Loucy (cell line): ENCODE results near the gene PELI2.

ENCODE experiments used
- H2AFZ ChIP-seq: fragments of 200-600 bp; sonication (generic); 2 replicates; pipeline ENCODE4 v1.6.0; 2016; ENCODE audit warnings: antibody characterized with exemption, mild to moderate bottlenecking, low read length, moderate library complexity
- H3F3A ChIP-seq: fragments of 200-600 bp; 2 replicates; pipeline ENCODE4 v1.6.0; 2016; ENCODE audit warnings: antibody characterized with exemption, low read depth, mild to moderate bottlenecking
- H3K27me3 ChIP-seq: fragments of 200-600 bp; sonication (generic); 2 replicates; pipeline ENCODE4 v1.6.1; 2014; ENCODE audit warnings: low read length, mild to moderate bottlenecking; ENCODE audit not compliant: insufficient read depth, poor library complexity, severe bottlenecking
- H3K36me3 ChIP-seq: fragments of 200-600 bp; sonication (generic); 2 replicates; pipeline ENCODE4 v1.6.1; 2016; ENCODE audit warnings: low read length; ENCODE audit not compliant: insufficient read depth
- H3K4me1 ChIP-seq: fragments of 200-600 bp; sonication (generic); 2 replicates; pipeline ENCODE4 v1.5.1; 2014; ENCODE audit warnings: low read length, mild to moderate bottlenecking; ENCODE audit not compliant: insufficient read depth, poor library complexity, severe bottlenecking
- H3K4me2 ChIP-seq: fragments of 200-600 bp; sonication (generic); 2 replicates; pipeline ENCODE4 v1.6.0; 2014; ENCODE audit warnings: antibody characterized with exemption, low read length, low read depth, mild to moderate bottlenecking; ENCODE audit not compliant: poor library complexity, severe bottlenecking
- H3K4me3 ChIP-seq: fragments of 200-600 bp; sonication (generic); 2 replicates; pipeline ENCODE4 v1.5.1; 2014; ENCODE audit warnings: low read length, mild to moderate bottlenecking, mixed read lengths; ENCODE audit not compliant: poor library complexity, severe bottlenecking
- H3K79me2 ChIP-seq: fragments of 200-600 bp; sonication (generic); 2 replicates; pipeline ENCODE4 v1.6.1; 2014; ENCODE audit warnings: low read length; ENCODE audit not compliant: insufficient read depth
- H3K9ac ChIP-seq: fragments of 200-600 bp; sonication (generic); 2 replicates; pipeline ENCODE4 v1.6.0; 2014; ENCODE audit warnings: mild to moderate bottlenecking, low read depth, low read length, moderate library complexity; ENCODE audit not compliant: poor library complexity, severe bottlenecking
- H3K9me2 ChIP-seq: fragments of 200-600 bp; sonication (generic); replicated peaks from 2 replicates; pipeline ENCODE4 v1.6.1; 2016; ENCODE audit warnings: low read depth, low read length, mixed read lengths
- H3K9me3 ChIP-seq: fragments of 200-600 bp; sonication (generic); 2 replicates; pipeline ENCODE4 v1.6.1; 2014; ENCODE audit warnings: mild to moderate bottlenecking, antibody characterized with exemption, low read length, low read depth; ENCODE audit not compliant: insufficient read depth
- H4K20me1 ChIP-seq: fragments of 200-600 bp; sonication (generic); 2 replicates; pipeline ENCODE4 v1.6.0; 2014; ENCODE audit warnings: antibody characterized with exemption, low read length, mild to moderate bottlenecking; ENCODE audit not compliant: insufficient read depth, poor library complexity, severe bottlenecking
- EZH2phosphoT487 ChIP-seq: fragments of 200-600 bp; IDR thresholded peaks from 2 replicates; pipeline ENCODE4 v1.6.1; 2018; ENCODE audit warnings: antibody characterized with exemption, mild to moderate bottlenecking, moderate library complexity, borderline replicate concordance
- TF ChIP-seq, protein P1 (sequence below): fragments of 200-600 bp; sonication (generic); conservative IDR thresholded peaks from 2 replicates; pipeline ENCODE4 v1.5.1; 2014; ENCODE audit warnings: mild to moderate bottlenecking, antibody characterized with exemption, low read length

Gene PELI2

DNA sequence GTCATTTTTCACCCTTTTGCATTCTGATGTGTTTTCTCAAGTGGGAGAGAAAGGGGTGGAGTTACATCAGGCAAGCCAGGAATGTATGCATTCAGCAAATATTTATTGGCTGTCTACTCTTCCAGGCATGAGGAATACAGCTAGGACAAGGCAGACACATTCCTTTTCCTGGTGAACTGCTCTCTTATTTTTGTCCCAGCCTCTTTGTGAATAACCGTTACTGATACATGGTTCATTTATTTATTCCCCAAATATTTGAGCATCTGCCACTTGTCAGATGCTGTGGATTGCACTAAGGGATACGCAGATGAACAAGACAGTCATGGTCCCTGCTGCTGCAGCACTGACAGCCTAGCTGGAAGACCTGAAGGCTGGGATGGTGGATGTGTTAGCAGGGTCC, 6.1 kb downstream of the PELI2 start:
- no peak for TF ChIP-seq EZH2phosphoT487
- TF ChIP-seq, protein P1, sequence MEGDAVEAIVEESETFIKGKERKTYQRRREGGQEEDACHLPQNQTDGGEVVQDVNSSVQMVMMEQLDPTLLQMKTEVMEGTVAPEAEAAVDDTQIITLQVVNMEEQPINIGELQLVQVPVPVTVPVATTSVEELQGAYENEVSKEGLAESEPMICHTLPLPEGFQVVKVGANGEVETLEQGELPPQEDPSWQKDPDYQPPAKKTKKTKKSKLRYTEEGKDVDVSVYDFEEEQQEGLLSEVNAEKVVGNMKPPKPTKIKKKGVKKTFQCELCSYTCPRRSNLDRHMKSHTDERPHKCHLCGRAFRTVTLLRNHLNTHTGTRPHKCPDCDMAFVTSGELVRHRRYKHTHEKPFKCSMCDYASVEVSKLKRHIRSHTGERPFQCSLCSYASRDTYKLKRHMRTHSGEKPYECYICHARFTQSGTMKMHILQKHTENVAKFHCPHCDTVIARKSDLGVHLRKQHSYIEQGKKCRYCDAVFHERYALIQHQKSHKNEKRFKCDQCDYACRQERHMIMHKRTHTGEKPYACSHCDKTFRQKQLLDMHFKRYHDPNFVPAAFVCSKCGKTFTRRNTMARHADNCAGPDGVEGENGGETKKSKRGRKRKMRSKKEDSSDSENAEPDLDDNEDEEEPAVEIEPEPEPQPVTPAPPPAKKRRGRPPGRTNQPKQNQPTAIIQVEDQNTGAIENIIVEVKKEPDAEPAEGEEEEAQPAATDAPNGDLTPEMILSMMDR: no peak
- H3F3A ChIP-seq: no peaks in the 10 kb centered on the region
- no peaks in the 10 kb centered on the region for H3K9me2 ChIP-seq
- H3K9ac ChIP-seq: peak overlapping the region; percentile 91
- peaks cover 100% of the 10 kb centered on the region for H4K20me1 ChIP-seq
- H3K27me3 ChIP-seq: no peaks in the 10 kb centered on the region
- H2AFZ ChIP-seq: no peak overlapping the region
- peak overlapping the region; percentile 81 for H3K4me3 ChIP-seq
- peaks cover 100% of the 10 kb centered on the region for H3K79me2 ChIP-seq
- peaks cover 16% of the 10 kb centered on the region; the same call in 1 of the 2 replicates for H3K36me3 ChIP-seq
- H3K4me1 ChIP-seq: peaks cover 87% of the 10 kb centered on the region
- no peaks in the 10 kb centered on the region for H3K9me3 ChIP-seq
- H3K4me2 ChIP-seq: peak overlapping the region; percentile 88

DNA sequence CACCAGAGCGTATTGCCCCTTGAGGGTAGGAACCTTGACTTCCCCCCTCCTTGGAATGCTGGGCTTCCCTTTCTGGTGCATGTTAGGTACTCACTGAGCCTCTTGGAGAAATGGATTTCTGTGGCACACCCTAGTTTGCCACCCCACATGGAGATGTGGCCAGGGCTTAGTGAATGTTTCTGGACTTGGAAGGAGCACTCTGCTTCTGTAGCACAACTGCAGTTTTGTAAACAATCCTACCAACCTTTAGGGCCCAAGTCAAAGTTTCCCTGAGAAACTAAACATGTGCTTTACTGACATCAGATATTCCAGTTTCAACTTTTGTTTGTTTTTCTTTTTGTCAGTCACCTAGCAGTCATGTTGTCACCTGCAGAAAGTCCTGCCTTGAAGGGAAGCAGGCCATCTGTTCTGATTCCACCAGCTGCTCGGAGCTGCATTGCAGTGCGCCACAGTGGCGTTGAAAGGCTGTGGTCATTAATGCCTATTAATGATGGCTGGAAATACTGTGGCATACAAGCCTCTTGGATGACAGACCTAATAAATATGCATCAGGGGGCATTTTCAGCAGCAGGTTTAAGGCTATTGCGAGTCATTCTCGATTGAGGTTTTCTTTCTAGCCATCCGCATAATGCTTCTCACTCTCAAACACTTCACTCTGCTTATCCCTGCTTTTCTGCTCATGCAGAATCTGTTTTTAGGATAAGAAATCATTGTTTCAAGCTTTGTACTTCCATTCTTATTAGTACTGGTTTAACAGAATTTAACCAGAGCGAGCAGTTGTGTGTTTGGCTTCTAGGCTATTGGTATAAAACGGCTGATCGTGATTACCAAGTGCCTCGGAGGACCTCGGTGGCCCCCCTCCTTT, 7.8 kb downstream of the PELI2 start:
- peaks cover 16% of the 10 kb centered on the region; the same call in 1 of the 2 replicates for H3K36me3 ChIP-seq
- peaks cover 100% of the 10 kb centered on the region for H4K20me1 ChIP-seq
- no peak for TF ChIP-seq EZH2phosphoT487
- H3K9me3 ChIP-seq: no peaks in the 10 kb centered on the region
- H3K27me3 ChIP-seq: no peaks in the 10 kb centered on the region
- no peaks in the 10 kb centered on the region for H3F3A ChIP-seq
- H3K79me2 ChIP-seq: peaks cover 100% of the 10 kb centered on the region
- H3K4me3 ChIP-seq: peak overlapping the region; percentile 81
- H3K4me2 ChIP-seq: peak overlapping the region; percentile 88
- H3K9ac ChIP-seq: peak overlapping the region; percentile 14
- no peaks in the 10 kb centered on the region for H3K9me2 ChIP-seq
- H2AFZ ChIP-seq: no peak overlapping the region
- H3K4me1 ChIP-seq: peaks cover 94% of the 10 kb centered on the region

DNA sequence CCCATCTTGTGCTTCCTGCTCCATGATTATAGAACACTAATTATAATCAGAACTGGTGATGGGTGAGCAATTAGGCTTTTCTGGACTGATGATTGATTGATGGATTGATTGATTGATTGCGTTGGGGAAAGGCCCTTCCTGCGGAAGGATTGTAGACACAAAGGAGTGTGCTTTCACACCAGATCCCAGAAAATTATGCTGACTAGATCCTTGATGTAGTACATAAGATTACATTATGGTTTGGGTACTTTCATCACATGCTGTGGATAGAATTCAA, 8.4 kb downstream of the PELI2 start:
- Histone ChIP-seq H3F3A (no peaks in the 10 kb centered on the region), H3K4me1 (peaks cover 98% of the 10 kb centered on the region), H3K4me3 (peak overlapping the region; percentile 81), H3K9me3 (no peaks in the 10 kb centered on the region), H4K20me1 (peaks cover 100% of the 10 kb centered on the region), H3K27me3 (no peaks in the 10 kb centered on the region), H3K9me2 (no peaks in the 10 kb centered on the region), H3K4me2 (peak overlapping the region; percentile 88), H3K79me2 (peaks cover 100% of the 10 kb centered on the region), H2AFZ (no peak overlapping the region), H3K9ac (peak overlapping the region; percentile 14), H3K36me3 (peaks cover 16% of the 10 kb centered on the region; the same call in 1 of the 2 replicates)
- TF ChIP-seq, protein P1: no peak
- no peak for TF ChIP-seq EZH2phosphoT487
